Measurements from ENCODE around the gene OSBPL5. TPM values are rescaled to one million over a fixed set of nuclear protein-coding genes. Genes with fewer than 3 reads are reported as not detected.

The OSBPL5 gene
- total RNA-seq, 1 experiment from 2014 or later: 28.4 TPM

GRCh38 chr11:3186166-3186953 lies 21.2 kb upstream of the OSBPL5 start:
- Histone ChIP-seq H3K27ac (ENCODE audit: low read depth, low read length, poor library complexity, severe bottlenecking) (no peak overlapping the region), H3K4me1 (ENCODE audit: insufficient read depth, low read length, poor library complexity, severe bottlenecking) (no peaks in the 10 kb centered on the region), H3K4me3 (ENCODE audit: low read depth, low read length, poor library complexity, severe bottlenecking) (no peak overlapping the region), H3K9me3 (ENCODE audit: low read depth, low read length, poor library complexity, severe bottlenecking) (no peaks in the 10 kb centered on the region), H3K36me3 (ENCODE audit: insufficient read depth, low read length, poor library complexity, severe bottlenecking) (no peaks in the 10 kb centered on the region), H3K27me3 (replicated peaks; ENCODE audit: insufficient read depth, low read depth, low read length, poor library complexity) (no peaks in the 10 kb centered on the region)
- intact Hi-C loops (cut with micrococcal nuclease; ENCODE audit: unreplicated experiment): no loop called here
- no peak for TF ChIP-seq EZH2 (IDR thresholded peaks at IDR 0.05; ENCODE audit: borderline replicate concordance, low read depth, low read length, poor library complexity, severe bottlenecking)
- TF ChIP-seq, protein P1, sequence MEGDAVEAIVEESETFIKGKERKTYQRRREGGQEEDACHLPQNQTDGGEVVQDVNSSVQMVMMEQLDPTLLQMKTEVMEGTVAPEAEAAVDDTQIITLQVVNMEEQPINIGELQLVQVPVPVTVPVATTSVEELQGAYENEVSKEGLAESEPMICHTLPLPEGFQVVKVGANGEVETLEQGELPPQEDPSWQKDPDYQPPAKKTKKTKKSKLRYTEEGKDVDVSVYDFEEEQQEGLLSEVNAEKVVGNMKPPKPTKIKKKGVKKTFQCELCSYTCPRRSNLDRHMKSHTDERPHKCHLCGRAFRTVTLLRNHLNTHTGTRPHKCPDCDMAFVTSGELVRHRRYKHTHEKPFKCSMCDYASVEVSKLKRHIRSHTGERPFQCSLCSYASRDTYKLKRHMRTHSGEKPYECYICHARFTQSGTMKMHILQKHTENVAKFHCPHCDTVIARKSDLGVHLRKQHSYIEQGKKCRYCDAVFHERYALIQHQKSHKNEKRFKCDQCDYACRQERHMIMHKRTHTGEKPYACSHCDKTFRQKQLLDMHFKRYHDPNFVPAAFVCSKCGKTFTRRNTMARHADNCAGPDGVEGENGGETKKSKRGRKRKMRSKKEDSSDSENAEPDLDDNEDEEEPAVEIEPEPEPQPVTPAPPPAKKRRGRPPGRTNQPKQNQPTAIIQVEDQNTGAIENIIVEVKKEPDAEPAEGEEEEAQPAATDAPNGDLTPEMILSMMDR (conservative IDR thresholded peaks at IDR 0.05; ENCODE audit: low read depth, low read length): no peak
- CTCF ChIA-PET: interaction anchor here (0.6 kb wide), 1 partner anchor 16 kb away, joined by 4 read pairs; no protein-coding TSS in a partner anchor
- no peak for DNase-seq (ENCODE audit: low spot score)
- no TSS peak for BruUV-seq (replicated peaks)
- POLR2A ChIA-PET (ENCODE audit: low non-redundant PET): no interaction called here

DNA sequence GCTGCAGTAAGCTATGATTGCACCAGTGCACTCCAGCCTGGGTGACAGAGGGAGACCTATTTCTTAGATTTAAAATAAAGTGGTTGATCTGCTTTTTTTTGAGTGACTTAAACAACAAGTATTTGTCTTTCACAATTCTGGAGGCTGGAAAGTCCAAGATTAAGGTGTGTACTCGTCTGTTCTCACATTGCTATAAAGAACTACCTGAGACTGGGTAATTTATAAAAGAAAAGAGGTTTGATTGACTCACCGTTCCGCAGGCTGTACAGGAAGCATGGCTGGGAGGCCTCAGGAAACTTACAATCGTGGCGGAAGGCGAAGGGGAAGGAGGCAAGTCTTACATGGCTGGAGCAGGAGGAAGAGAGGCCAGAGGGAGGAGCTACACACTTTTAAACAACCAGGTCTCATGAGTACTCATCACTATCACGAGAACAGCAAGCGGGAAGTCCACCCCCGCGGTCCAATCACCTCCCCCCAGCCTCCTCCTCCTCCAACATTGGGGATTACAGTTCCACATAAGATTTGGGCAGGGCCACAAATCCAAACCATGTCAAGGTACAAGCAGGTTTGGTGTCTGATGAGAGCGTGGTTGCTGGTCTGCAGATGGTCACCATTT lies 19.7 kb upstream of the OSBPL5 start:
- no peaks in the 10 kb centered on the region for H3K36me3 ChIP-seq (ENCODE audit: insufficient read depth, low read length, poor library complexity, severe bottlenecking)
- no peaks in the 10 kb centered on the region for H3K9me3 ChIP-seq (ENCODE audit: low read depth, low read length, poor library complexity, severe bottlenecking)
- no peak overlapping the region for H3K4me3 ChIP-seq (ENCODE audit: low read depth, low read length, poor library complexity, severe bottlenecking)
- no peak overlapping the region for H3K27ac ChIP-seq (ENCODE audit: low read depth, low read length, poor library complexity, severe bottlenecking)
- POLR2A ChIA-PET (ENCODE audit: low non-redundant PET): no interaction called here
- no peaks in the 10 kb centered on the region for H3K4me1 ChIP-seq (ENCODE audit: insufficient read depth, low read length, poor library complexity, severe bottlenecking)
- no peaks in the 10 kb centered on the region for H3K27me3 ChIP-seq (replicated peaks; ENCODE audit: insufficient read depth, low read depth, low read length, poor library complexity)
- no peak for TF ChIP-seq EZH2 (IDR thresholded peaks at IDR 0.05; ENCODE audit: borderline replicate concordance, low read depth, low read length, poor library complexity, severe bottlenecking)
- TF ChIP-seq, protein P1 (conservative IDR thresholded peaks at IDR 0.05; ENCODE audit: low read depth, low read length): no peak
- BruUV-seq (replicated peaks): no TSS peak
- intact Hi-C loops (cut with micrococcal nuclease; ENCODE audit: unreplicated experiment): no loop called here
- CTCF ChIA-PET: no interaction called here
- no peak for DNase-seq (ENCODE audit: low spot score)

GRCh38 chr11:3183523-3183922 lies 18.4 kb upstream of the OSBPL5 start:
- Histone ChIP-seq H3K27ac (ENCODE audit: low read depth, low read length, poor library complexity, severe bottlenecking) (no peak overlapping the region), H3K4me1 (ENCODE audit: insufficient read depth, low read length, poor library complexity, severe bottlenecking) (no peaks in the 10 kb centered on the region), H3K27me3 (replicated peaks; ENCODE audit: insufficient read depth, low read depth, low read length, poor library complexity) (no peaks in the 10 kb centered on the region), H3K36me3 (ENCODE audit: insufficient read depth, low read length, poor library complexity, severe bottlenecking) (no peaks in the 10 kb centered on the region), H3K9me3 (ENCODE audit: low read depth, low read length, poor library complexity, severe bottlenecking) (no peaks in the 10 kb centered on the region), H3K4me3 (ENCODE audit: low read depth, low read length, poor library complexity, severe bottlenecking) (no peak overlapping the region)
- ChIA-PET POLR2A (ENCODE audit: low non-redundant PET) (no interaction called here), CTCF (no interaction called here)
- intact Hi-C loops (cut with micrococcal nuclease; ENCODE audit: unreplicated experiment): no loop called here
- no TSS peak for BruUV-seq (replicated peaks)
- DNase-seq (ENCODE audit: low spot score): no peak
- TF ChIP-seq, protein P1 (conservative IDR thresholded peaks at IDR 0.05; ENCODE audit: low read depth, low read length): no peak
- no peak for TF ChIP-seq EZH2 (IDR thresholded peaks at IDR 0.05; ENCODE audit: borderline replicate concordance, low read depth, low read length, poor library complexity, severe bottlenecking)
